Activated T-helper 1 cell treated with anti-CD3 and anti-CD28 coated beads, Interleukin-12 subunit alpha, Interleukin-12 subunit beta, Interleukin-2, Interleukin-4 antibody, amounts not matched to agents 30 ng/mL and 10 ng/mL and 1 ng/mL, durations not matched to agents 14 hours and 24 hours and 36 hours (primary cell): ENCODE data around the gene SOD3. TPM values are rescaled to one million over a fixed set of nuclear protein-coding genes. Genes with fewer than 3 reads are reported as not detected.

ENCODE experiments used
- DNase-seq: peaks from one replicate; pipeline ENCODE4 v3.0.0; 2021; ENCODE audit warnings: low spot score
- H3K27ac Mint-ChIP-seq: one replicate; pipeline ENCODE4 v1.8.0; 2021; ENCODE audit warnings: mild to moderate bottlenecking, mixed read lengths
- H3K27me3 Mint-ChIP-seq: one replicate; pipeline ENCODE4 v1.8.0; 2022; ENCODE audit warnings: mild to moderate bottlenecking, moderate library complexity, mixed read lengths; ENCODE audit not compliant: insufficient read depth
- H3K36me3 Mint-ChIP-seq: one replicate; pipeline ENCODE4 v1.8.0; 2021; ENCODE audit warnings: low read depth, mixed read lengths
- H3K4me1 Mint-ChIP-seq: one replicate; pipeline ENCODE4 v1.8.0; 2021; ENCODE audit warnings: low read depth, mixed read lengths
- H3K4me3 Mint-ChIP-seq: one replicate; pipeline ENCODE4 v1.8.0; 2021; ENCODE audit warnings: mild to moderate bottlenecking, moderate library complexity, mixed read lengths
- H3K9me3 Mint-ChIP-seq: one replicate; pipeline ENCODE4 v1.8.0; 2021; ENCODE audit warnings: mixed read lengths
- intact Hi-C: fragments of 100-400 bp; cut with micrococcal nuclease; formaldehyde crosslinking; loops from one replicate; pipeline ENCODE4 v1.15.1; 2024
- total RNA-seq: library from RNA; stranded (reverse); gene quantifications from 2 replicates; pipeline ENCODE4 v1.2.3, GENCODE V29; 2022

SOD3 gene
- total RNA-seq, 1 donor from 2014 or later: not detected

GRCh38 chr4:24810871-24811631, 15.7 kb downstream of the SOD3 start:
- no peak for DNase-seq
- Mint-ChIP-seq H3K4me3 (no peak overlapping the region), H3K27me3 (no peaks in the 10 kb centered on the region), H3K9me3 (no peaks in the 10 kb centered on the region), H3K36me3 (no peaks in the 10 kb centered on the region), H3K27ac (no peak overlapping the region), H3K4me1 (no peaks in the 10 kb centered on the region)
- intact Hi-C loops: no loop called here

GRCh38 chr4:24813732-24814131, 18.4 kb downstream of the SOD3 start:
- no peaks in the 10 kb centered on the region for H3K36me3 Mint-ChIP-seq
- H3K9me3 Mint-ChIP-seq: no peaks in the 10 kb centered on the region
- no peaks in the 10 kb centered on the region for H3K4me1 Mint-ChIP-seq
- intact Hi-C loops: no loop called here
- H3K27ac Mint-ChIP-seq: no peak overlapping the region
- H3K4me3 Mint-ChIP-seq: no peak overlapping the region
- DNase-seq: no peak
- no peaks in the 10 kb centered on the region for H3K27me3 Mint-ChIP-seq

- intact Hi-C loops: no loop called here
- Mint-ChIP-seq H3K27me3 (peaks cover 3% of the 10 kb centered on the region), H3K27ac (no peak overlapping the region), H3K4me3 (no peak overlapping the region), H3K9me3 (no peaks in the 10 kb centered on the region), H3K36me3 (no peaks in the 10 kb centered on the region), H3K4me1 (no peaks in the 10 kb centered on the region)
- DNase-seq: no peak
These were observed 21.4 kb downstream of the SOD3 start for GRCh38 chr4:24816797-24817196.

GRCh38 chr4:24820541-24820940, 25.2 kb downstream of the SOD3 start:
- peaks cover 4% of the 10 kb centered on the region for H3K27me3 Mint-ChIP-seq
- H3K4me1 Mint-ChIP-seq: no peaks in the 10 kb centered on the region
- no peaks in the 10 kb centered on the region for H3K9me3 Mint-ChIP-seq
- intact Hi-C loops: no loop called here
- H3K36me3 Mint-ChIP-seq: no peaks in the 10 kb centered on the region
- no peak overlapping the region for H3K4me3 Mint-ChIP-seq
- H3K27ac Mint-ChIP-seq: no peak overlapping the region
- DNase-seq: no peak

- intact Hi-C loops: no loop called here
- no peaks in the 10 kb centered on the region for H3K36me3 Mint-ChIP-seq
- H3K27ac Mint-ChIP-seq: no peak overlapping the region
- no peak overlapping the region for H3K4me3 Mint-ChIP-seq
- DNase-seq: no peak
- peaks cover 4% of the 10 kb centered on the region for H3K27me3 Mint-ChIP-seq
- H3K9me3 Mint-ChIP-seq: no peaks in the 10 kb centered on the region
- no peaks in the 10 kb centered on the region for H3K4me1 Mint-ChIP-seq
These were observed 29.3 kb downstream of the SOD3 start for GRCh38 chr4:24824720-24825119.

GRCh38 chr4:24831637-24832036, 36.3 kb downstream of the SOD3 start:
- DNase-seq: no peak
- H3K4me3 Mint-ChIP-seq: no peak overlapping the region
- intact Hi-C loops: no loop called here
- no peak overlapping the region for H3K27ac Mint-ChIP-seq
- H3K36me3 Mint-ChIP-seq: no peaks in the 10 kb centered on the region
- no peaks in the 10 kb centered on the region for H3K4me1 Mint-ChIP-seq
- H3K9me3 Mint-ChIP-seq: no peaks in the 10 kb centered on the region
- H3K27me3 Mint-ChIP-seq: no peaks in the 10 kb centered on the region

- Mint-ChIP-seq H3K4me1 (no peaks in the 10 kb centered on the region), H3K4me3 (no peak overlapping the region), H3K9me3 (no peaks in the 10 kb centered on the region), H3K27ac (no peak overlapping the region), H3K27me3 (no peaks in the 10 kb centered on the region), H3K36me3 (no peaks in the 10 kb centered on the region)
- intact Hi-C loops: no loop called here
- DNase-seq: no peak
These were observed 40.3 kb downstream of the SOD3 start for GRCh38 chr4:24835696-24836095.

- Mint-ChIP-seq H3K9me3 (no peaks in the 10 kb centered on the region), H3K27me3 (no peaks in the 10 kb centered on the region), H3K36me3 (no peaks in the 10 kb centered on the region), H3K4me3 (no peak overlapping the region), H3K4me1 (no peaks in the 10 kb centered on the region), H3K27ac (no peak overlapping the region)
- no peak for DNase-seq
- intact Hi-C loops: no loop called here
These were observed 41.4 kb downstream of the SOD3 start for GRCh38 chr4:24836661-24837242.

GRCh38 chr4:24837336-24837735, 42.0 kb downstream of the SOD3 start:
- Mint-ChIP-seq H3K9me3 (no peaks in the 10 kb centered on the region), H3K27ac (no peak overlapping the region), H3K4me1 (no peaks in the 10 kb centered on the region), H3K36me3 (no peaks in the 10 kb centered on the region), H3K4me3 (no peak overlapping the region), H3K27me3 (no peaks in the 10 kb centered on the region)
- intact Hi-C loops: no loop called here
- no peak for DNase-seq

- H3K27me3 Mint-ChIP-seq: no peaks in the 10 kb centered on the region
- H3K27ac Mint-ChIP-seq: no peak overlapping the region
- no peak overlapping the region for H3K4me3 Mint-ChIP-seq
- intact Hi-C loops: no loop called here
- no peaks in the 10 kb centered on the region for H3K36me3 Mint-ChIP-seq
- no peaks in the 10 kb centered on the region for H3K9me3 Mint-ChIP-seq
- H3K4me1 Mint-ChIP-seq: no peaks in the 10 kb centered on the region
- DNase-seq: no peak
These were observed 42.4 kb downstream of the SOD3 start for GRCh38 chr4:24837781-24838180.

GRCh38 chr4:24840362-24840761, 45.0 kb downstream of the SOD3 start:
- Mint-ChIP-seq H3K4me3 (no peak overlapping the region), H3K27me3 (no peaks in the 10 kb centered on the region), H3K4me1 (no peaks in the 10 kb centered on the region), H3K36me3 (no peaks in the 10 kb centered on the region), H3K9me3 (no peaks in the 10 kb centered on the region), H3K27ac (no peak overlapping the region)
- intact Hi-C loops: no loop called here
- DNase-seq: no peak

- DNase-seq: no peak
- Mint-ChIP-seq H3K9me3 (no peaks in the 10 kb centered on the region), H3K4me1 (no peaks in the 10 kb centered on the region), H3K27me3 (no peaks in the 10 kb centered on the region), H3K27ac (no peak overlapping the region), H3K36me3 (no peaks in the 10 kb centered on the region), H3K4me3 (no peak overlapping the region)
- intact Hi-C loops: no loop called here
These were observed 45.6 kb downstream of the SOD3 start for GRCh38 chr4:24840826-24841543.

GRCh38 chr4:24842356-24842755, 47.0 kb downstream of the SOD3 start:
- Mint-ChIP-seq H3K4me3 (no peak overlapping the region), H3K27me3 (no peaks in the 10 kb centered on the region), H3K9me3 (no peaks in the 10 kb centered on the region), H3K36me3 (no peaks in the 10 kb centered on the region), H3K4me1 (no peaks in the 10 kb centered on the region), H3K27ac (no peak overlapping the region)
- no peak for DNase-seq
- intact Hi-C loops: no loop called here
